Endodermal cell (in vitro differentiated cells): ENCODE measurements around the gene IFITM10. TPM values are rescaled to one million over a fixed set of nuclear protein-coding genes. Genes with fewer than 3 reads are reported as not detected.

ENCODE experiments used
- DNase-seq: peaks from one replicate; pipeline ENCODE4 v3.0.0-alpha.2; 2017
- H3K27ac ChIP-seq: 2 replicates; pipeline ENCODE4 v1.5.1; 2013; ENCODE audit warnings: mild to moderate bottlenecking, low read depth, low read length, moderate library complexity
- H3K27me3 ChIP-seq: 2 replicates; pipeline ENCODE4 v1.6.1; 2013; ENCODE audit warnings: mild to moderate bottlenecking, low read length, moderate library complexity; ENCODE audit not compliant: insufficient read depth, control insufficient read depth, poor library complexity, severe bottlenecking
- H3K36me3 ChIP-seq: 2 replicates; pipeline ENCODE4 v1.7.0; 2013; ENCODE audit warnings: mild to moderate bottlenecking, low read length, moderate library complexity; ENCODE audit not compliant: control insufficient read depth, insufficient read depth
- H3K4me1 ChIP-seq: one replicate; pipeline ENCODE4 v1.7.0; 2013; ENCODE audit warnings: low read length; ENCODE audit not compliant: control insufficient read depth, insufficient read depth
- H3K4me3 ChIP-seq: 2 replicates; pipeline ENCODE4 v1.5.1; 2013; ENCODE audit warnings: mild to moderate bottlenecking, low read length, moderate library complexity
- H3K9ac ChIP-seq: 2 replicates; pipeline ENCODE4 v1.6.1; 2013; ENCODE audit warnings: mild to moderate bottlenecking, low read length, moderate library complexity; ENCODE audit not compliant: poor library complexity, severe bottlenecking; ENCODE audit errors: extremely low read depth
- H3K9me3 ChIP-seq: 2 replicates; pipeline ENCODE4 v1.6.1; 2013; ENCODE audit warnings: mild to moderate bottlenecking, low read length, moderate library complexity; ENCODE audit not compliant: control insufficient read depth
- H3K27ac Mint-ChIP-seq: 2 replicates; pipeline ENCODE4 v1.8.0; 2020; ENCODE audit warnings: mixed read lengths
- H3K27me3 Mint-ChIP-seq: 2 replicates; pipeline ENCODE4 v1.8.0; 2021; ENCODE audit warnings: mild to moderate bottlenecking, mixed read lengths; ENCODE audit not compliant: insufficient read depth
- H3K36me3 Mint-ChIP-seq: 2 replicates; pipeline ENCODE4 v1.8.0; 2020; ENCODE audit warnings: low read depth, mixed read lengths
- H3K4me1 Mint-ChIP-seq: 2 replicates; pipeline ENCODE4 v1.8.0; 2020; ENCODE audit warnings: mixed read lengths
- H3K4me3 Mint-ChIP-seq: 2 replicates; pipeline ENCODE4 v1.8.0; 2020; ENCODE audit warnings: mild to moderate bottlenecking, moderate library complexity, mixed read lengths
- H3K9me3 Mint-ChIP-seq: 2 replicates; pipeline ENCODE4 v1.8.0; 2020; ENCODE audit warnings: mild to moderate bottlenecking, mixed read lengths
- WGBS, 2 experiments: methylation state at CpG; one replicate each; pipeline versions ENCODE4 v1.1.5 to v1.1.7; 2013; ENCODE audit warnings: missing lambda C conversion rate in 2 of 2, mixed read lengths in 1 of 2; ENCODE audit not compliant: insufficient coverage in 1 of 2, insufficient read length in 1 of 2; 5-methylcytosine and 5-hydroxymethylcytosine counted together
- total RNA-seq, 2 donors: library from RNA; stranded (reverse); fragmentation: NEBNext Ultra II Directional in 1 of 2; extraction: Animal tissue kit (Norgen Biotek cat#: 25700) in 1 of 2; gene quantifications; 2 replicates in 1 of 2; 3 replicates in 1 of 2; pipeline ENCODE4 v1.2.1, GENCODE V29; 2021
- TF ChIP-seq, protein P1 (sequence below): fragments of 200-600 bp; sonication (generic); conservative IDR thresholded peaks from 2 replicates; pipeline ENCODE4 v1.5.0; 2021; ENCODE audit warnings: antibody characterized with exemption, mild to moderate bottlenecking

The IFITM10 gene
- total RNA-seq, 2 donors from 2014 or later = 0.75 to 1.0 TPM

DNA sequence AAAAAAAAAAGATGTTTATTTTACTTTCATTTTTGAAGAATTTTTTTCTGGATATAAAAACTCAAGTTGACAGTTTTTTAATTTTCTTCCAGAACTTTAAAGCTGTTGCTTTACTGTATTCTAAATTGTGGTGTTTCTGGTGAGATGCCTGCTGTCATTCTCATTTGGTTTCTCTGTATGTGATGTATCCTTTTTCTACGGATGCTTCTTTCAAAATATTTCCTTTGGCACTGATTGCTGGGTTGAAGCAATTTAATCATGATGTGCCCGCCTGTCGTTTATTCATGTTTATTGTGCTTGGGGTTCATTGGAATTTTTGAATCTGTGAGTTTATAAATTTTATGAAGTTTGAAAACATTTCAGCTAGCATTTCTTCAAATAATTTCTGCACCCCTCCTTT is 42.7 kb upstream of the IFITM10 start:
- Histone ChIP-seq H3K9me3 (no peaks in the 10 kb centered on the region), H3K4me3 (no peak overlapping the region), H3K36me3 (no peaks in the 10 kb centered on the region), H3K27ac (no peak overlapping the region), H3K4me1 (no peaks in the 10 kb centered on the region), H3K9ac (no peak overlapping the region), H3K27me3 (peaks cover 19% of the 10 kb centered on the region)
- no peak overlapping the region for H3K4me3 Mint-ChIP-seq
- no peaks in the 10 kb centered on the region for H3K36me3 Mint-ChIP-seq
- H3K27me3 Mint-ChIP-seq = peaks cover 49% of the 10 kb centered on the region
- TF ChIP-seq, protein P1, sequence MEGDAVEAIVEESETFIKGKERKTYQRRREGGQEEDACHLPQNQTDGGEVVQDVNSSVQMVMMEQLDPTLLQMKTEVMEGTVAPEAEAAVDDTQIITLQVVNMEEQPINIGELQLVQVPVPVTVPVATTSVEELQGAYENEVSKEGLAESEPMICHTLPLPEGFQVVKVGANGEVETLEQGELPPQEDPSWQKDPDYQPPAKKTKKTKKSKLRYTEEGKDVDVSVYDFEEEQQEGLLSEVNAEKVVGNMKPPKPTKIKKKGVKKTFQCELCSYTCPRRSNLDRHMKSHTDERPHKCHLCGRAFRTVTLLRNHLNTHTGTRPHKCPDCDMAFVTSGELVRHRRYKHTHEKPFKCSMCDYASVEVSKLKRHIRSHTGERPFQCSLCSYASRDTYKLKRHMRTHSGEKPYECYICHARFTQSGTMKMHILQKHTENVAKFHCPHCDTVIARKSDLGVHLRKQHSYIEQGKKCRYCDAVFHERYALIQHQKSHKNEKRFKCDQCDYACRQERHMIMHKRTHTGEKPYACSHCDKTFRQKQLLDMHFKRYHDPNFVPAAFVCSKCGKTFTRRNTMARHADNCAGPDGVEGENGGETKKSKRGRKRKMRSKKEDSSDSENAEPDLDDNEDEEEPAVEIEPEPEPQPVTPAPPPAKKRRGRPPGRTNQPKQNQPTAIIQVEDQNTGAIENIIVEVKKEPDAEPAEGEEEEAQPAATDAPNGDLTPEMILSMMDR = no peak
- DNase-seq = no peak
- H3K27ac Mint-ChIP-seq = no peak overlapping the region
- H3K4me1 Mint-ChIP-seq = no peaks in the 10 kb centered on the region
- 92 to 100% methylated on average over 1 to 3 of the region's 3 CpGs for WGBS, 2 experiments
- no peaks in the 10 kb centered on the region for H3K9me3 Mint-ChIP-seq

DNA sequence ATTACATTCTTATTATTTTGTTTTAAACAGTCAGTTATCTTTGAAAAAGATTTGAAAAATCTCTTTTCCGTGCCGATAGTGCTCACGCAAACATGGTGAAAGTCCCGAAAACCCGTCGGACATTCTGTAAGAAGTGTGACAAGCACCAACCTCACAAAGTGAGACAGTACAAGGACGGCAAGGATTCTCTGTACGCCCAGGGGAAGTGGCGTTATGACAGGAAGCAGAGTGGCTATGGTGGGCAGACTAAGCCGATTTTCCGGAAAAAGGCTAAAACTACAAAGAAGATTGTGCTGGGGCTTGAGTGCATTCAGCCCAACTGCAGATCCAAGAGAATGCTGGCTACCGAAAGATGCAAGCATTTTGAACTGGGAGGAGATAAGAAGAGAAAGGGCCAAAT is 42.1 kb upstream of the IFITM10 start:
- no peaks in the 10 kb centered on the region for H3K4me1 ChIP-seq
- WGBS, 2 experiments = 92 to 93% methylated on average over 12 of the region's 12 CpGs
- peaks cover 49% of the 10 kb centered on the region for H3K27me3 Mint-ChIP-seq
- no peaks in the 10 kb centered on the region for H3K36me3 ChIP-seq
- no peaks in the 10 kb centered on the region for H3K4me1 Mint-ChIP-seq
- TF ChIP-seq, protein P1 = no peak
- H3K9ac ChIP-seq = no peak overlapping the region
- H3K9me3 ChIP-seq = no peaks in the 10 kb centered on the region
- H3K27ac ChIP-seq = no peak overlapping the region
- no peak for DNase-seq
- no peak overlapping the region for H3K4me3 ChIP-seq
- H3K4me3 Mint-ChIP-seq = no peak overlapping the region
- H3K27ac Mint-ChIP-seq = no peak overlapping the region
- H3K27me3 ChIP-seq = peaks cover 19% of the 10 kb centered on the region
- H3K36me3 Mint-ChIP-seq = no peaks in the 10 kb centered on the region
- H3K9me3 Mint-ChIP-seq = no peaks in the 10 kb centered on the region

DNA sequence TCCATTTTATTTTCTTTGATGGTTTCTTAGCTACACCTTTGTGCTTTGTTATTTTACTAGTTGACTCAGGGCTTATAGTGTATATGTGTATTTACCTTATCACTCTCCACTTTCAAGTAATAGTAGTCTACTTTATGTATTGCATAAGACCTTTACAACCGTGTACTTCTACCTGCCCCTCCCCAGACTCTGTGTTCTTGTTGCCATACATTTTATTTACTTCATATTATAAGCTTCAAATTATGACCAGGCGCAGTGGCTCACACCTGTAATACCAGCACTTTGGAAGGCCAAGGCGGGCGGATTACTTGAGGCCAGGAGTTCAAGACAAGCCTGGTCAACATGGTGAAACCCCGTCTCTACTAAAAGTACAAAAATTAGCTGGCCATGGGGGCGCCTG is 41.5 kb upstream of the IFITM10 start:
- Mint-ChIP-seq H3K9me3 (no peaks in the 10 kb centered on the region), H3K27ac (no peak overlapping the region), H3K4me3 (no peak overlapping the region), H3K36me3 (no peaks in the 10 kb centered on the region), H3K27me3 (peaks cover 49% of the 10 kb centered on the region), H3K4me1 (no peaks in the 10 kb centered on the region)
- peaks cover 19% of the 10 kb centered on the region for H3K27me3 ChIP-seq
- H3K27ac ChIP-seq = no peak overlapping the region
- H3K9me3 ChIP-seq = no peaks in the 10 kb centered on the region
- H3K9ac ChIP-seq = no peak overlapping the region
- WGBS, 2 experiments = 89 to 97% methylated on average over 4 to 6 of the region's 6 CpGs
- no peaks in the 10 kb centered on the region for H3K4me1 ChIP-seq
- TF ChIP-seq, protein P1 = no peak
- no peak overlapping the region for H3K4me3 ChIP-seq
- H3K36me3 ChIP-seq = no peaks in the 10 kb centered on the region
- DNase-seq = no peak
